ENCODE results near the gene GNPDA1. TPM values are rescaled to one million over a fixed set of nuclear protein-coding genes. Genes with fewer than 3 reads are reported as not detected.

Gene GNPDA1
- total RNA-seq, 1 experiment from 2014 or later: 54.0 TPM

DNA sequence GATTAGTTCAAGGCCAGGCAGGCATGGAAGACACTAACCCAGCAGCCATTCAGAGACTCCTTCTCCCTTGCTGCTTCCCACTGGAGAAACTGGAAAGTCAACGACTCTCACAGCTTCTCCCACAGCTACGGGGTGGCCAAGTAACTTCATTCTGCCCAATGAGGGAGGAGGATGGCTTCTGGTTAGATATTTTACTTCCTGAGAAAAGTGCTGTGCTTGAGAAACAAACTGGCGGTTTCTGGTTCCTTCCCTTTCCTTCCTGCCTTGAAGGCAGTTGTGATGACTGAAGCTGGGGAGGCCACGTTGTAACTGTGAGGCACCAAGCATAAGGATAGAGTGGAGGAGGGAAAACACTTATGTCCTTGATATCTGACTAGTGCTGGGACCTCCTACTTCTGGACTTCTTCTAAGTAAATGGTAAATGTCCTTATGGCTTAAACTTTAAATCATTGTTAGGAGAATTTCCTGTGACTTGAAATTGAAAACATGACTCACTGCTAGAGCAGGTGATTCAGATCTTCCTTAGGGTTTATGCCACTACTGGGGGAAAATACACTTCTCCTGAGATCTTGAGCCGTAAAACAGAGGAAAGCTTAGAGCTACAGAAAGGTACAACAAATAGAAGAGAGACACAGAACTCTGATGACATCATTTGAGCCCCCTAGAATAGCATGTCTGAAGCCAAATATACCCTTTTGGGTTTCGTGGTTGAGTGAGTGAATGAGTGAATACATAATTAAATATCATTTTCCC, 3.1 kb upstream of the GNPDA1 start:
- TF ChIP-seq, protein P1, sequence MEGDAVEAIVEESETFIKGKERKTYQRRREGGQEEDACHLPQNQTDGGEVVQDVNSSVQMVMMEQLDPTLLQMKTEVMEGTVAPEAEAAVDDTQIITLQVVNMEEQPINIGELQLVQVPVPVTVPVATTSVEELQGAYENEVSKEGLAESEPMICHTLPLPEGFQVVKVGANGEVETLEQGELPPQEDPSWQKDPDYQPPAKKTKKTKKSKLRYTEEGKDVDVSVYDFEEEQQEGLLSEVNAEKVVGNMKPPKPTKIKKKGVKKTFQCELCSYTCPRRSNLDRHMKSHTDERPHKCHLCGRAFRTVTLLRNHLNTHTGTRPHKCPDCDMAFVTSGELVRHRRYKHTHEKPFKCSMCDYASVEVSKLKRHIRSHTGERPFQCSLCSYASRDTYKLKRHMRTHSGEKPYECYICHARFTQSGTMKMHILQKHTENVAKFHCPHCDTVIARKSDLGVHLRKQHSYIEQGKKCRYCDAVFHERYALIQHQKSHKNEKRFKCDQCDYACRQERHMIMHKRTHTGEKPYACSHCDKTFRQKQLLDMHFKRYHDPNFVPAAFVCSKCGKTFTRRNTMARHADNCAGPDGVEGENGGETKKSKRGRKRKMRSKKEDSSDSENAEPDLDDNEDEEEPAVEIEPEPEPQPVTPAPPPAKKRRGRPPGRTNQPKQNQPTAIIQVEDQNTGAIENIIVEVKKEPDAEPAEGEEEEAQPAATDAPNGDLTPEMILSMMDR (IDR thresholded peaks at IDR 0.05; ENCODE audit: unreplicated experiment): no peak
- peak overlapping the region; percentile 5 for H3K4me3 Mint-ChIP-seq (ENCODE audit: low read depth, unreplicated experiment)
- peak overlapping the region; percentile 90 for H3K27ac Mint-ChIP-seq (ENCODE audit: unreplicated experiment)
- H3K36me3 Mint-ChIP-seq (ENCODE audit: insufficient read depth, unreplicated experiment): peaks cover 39% of the 10 kb centered on the region
- H3K4me1 Mint-ChIP-seq (ENCODE audit: low read depth, unreplicated experiment): peaks cover 36% of the 10 kb centered on the region
- DNase-seq: peak; percentile 23
- H3K27me3 Mint-ChIP-seq (ENCODE audit: unreplicated experiment): no peaks in the 10 kb centered on the region
- no peaks in the 10 kb centered on the region for H3K9me3 Mint-ChIP-seq (ENCODE audit: low read depth, unreplicated experiment)
- intact Hi-C loops (cut with micrococcal nuclease; ENCODE audit: unreplicated experiment): loop anchor here (1.0 kb wide), 1 partner anchor 128 kb away; no protein-coding TSS in a partner anchor
- CTCF ChIA-PET: interaction anchor here (0.6 to 2.2 kb wide), 7 partner anchors 9 to 368 kb away, joined by 3 to 14 read pairs (median 5); partner anchors contain the start of gene SPRY4
- BruUV-seq (replicated peaks): no TSS peak

- Mint-ChIP-seq H3K4me1 (ENCODE audit: low read depth, unreplicated experiment) (peaks cover 36% of the 10 kb centered on the region), H3K4me3 (ENCODE audit: low read depth, unreplicated experiment) (no peak overlapping the region), H3K9me3 (ENCODE audit: low read depth, unreplicated experiment) (no peaks in the 10 kb centered on the region), H3K27me3 (ENCODE audit: unreplicated experiment) (no peaks in the 10 kb centered on the region), H3K27ac (ENCODE audit: unreplicated experiment) (peak overlapping the region; percentile 90), H3K36me3 (ENCODE audit: insufficient read depth, unreplicated experiment) (peaks cover 39% of the 10 kb centered on the region)
- peak; percentile 70 for DNase-seq
- TF ChIP-seq, protein P1 (IDR thresholded peaks at IDR 0.05; ENCODE audit: unreplicated experiment): peak; percentile 33
- CTCF ChIA-PET: interaction anchor here (0.6 to 2.2 kb wide), 4 partner anchors 10 to 128 kb away, joined by 3 to 14 read pairs (median 6); no protein-coding TSS in a partner anchor
- BruUV-seq (replicated peaks): no TSS peak
- intact Hi-C loops (cut with micrococcal nuclease; ENCODE audit: unreplicated experiment): loop anchor here (1.0 kb wide), 1 partner anchor 129 kb away; no protein-coding TSS in a partner anchor
Observed at GRCh38 chr5:142014911-142015584, 2.2 kb upstream of the GNPDA1 start.

- CTCF ChIA-PET: interaction anchor here (0.7 to 2.6 kb wide), 7 partner anchors 45 to 1013 kb away, joined by 3 to 8 read pairs (median 4); partner anchors contain the start of gene RNF14
- TF ChIP-seq, protein P1 (IDR thresholded peaks at IDR 0.05; ENCODE audit: unreplicated experiment): no peak
- no peaks in the 10 kb centered on the region for H3K9me3 Mint-ChIP-seq (ENCODE audit: low read depth, unreplicated experiment)
- BruUV-seq (replicated peaks): no TSS peak
- H3K36me3 Mint-ChIP-seq (ENCODE audit: insufficient read depth, unreplicated experiment): peaks cover 39% of the 10 kb centered on the region
- no peaks in the 10 kb centered on the region for H3K27me3 Mint-ChIP-seq (ENCODE audit: unreplicated experiment)
- H3K27ac Mint-ChIP-seq (ENCODE audit: unreplicated experiment): peak overlapping the region; percentile 96
- no peak for DNase-seq
- H3K4me1 Mint-ChIP-seq (ENCODE audit: low read depth, unreplicated experiment): peaks cover 36% of the 10 kb centered on the region
- intact Hi-C loops (cut with micrococcal nuclease; ENCODE audit: unreplicated experiment): loop anchor here (2.0 kb wide), 1 partner anchor 95 kb away; the partner anchor contains the start of gene NDFIP1
- peak overlapping the region; percentile 80 for H3K4me3 Mint-ChIP-seq (ENCODE audit: low read depth, unreplicated experiment)
Observed at GRCh38 chr5:142013734-142014521, 1.1 kb upstream of the GNPDA1 start.
